ENCODE measurements around the gene RBMS1.

Gene RBMS1, protein sequence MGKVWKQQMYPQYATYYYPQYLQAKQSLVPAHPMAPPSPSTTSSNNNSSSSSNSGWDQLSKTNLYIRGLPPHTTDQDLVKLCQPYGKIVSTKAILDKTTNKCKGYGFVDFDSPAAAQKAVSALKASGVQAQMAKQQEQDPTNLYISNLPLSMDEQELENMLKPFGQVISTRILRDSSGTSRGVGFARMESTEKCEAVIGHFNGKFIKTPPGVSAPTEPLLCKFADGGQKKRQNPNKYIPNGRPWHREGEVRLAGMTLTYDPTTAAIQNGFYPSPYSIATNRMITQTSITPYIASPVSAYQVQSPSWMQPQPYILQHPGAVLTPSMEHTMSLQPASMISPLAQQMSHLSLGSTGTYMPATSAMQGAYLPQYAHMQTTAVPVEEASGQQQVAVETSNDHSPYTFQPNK

GRCh38 chr2:160493227-160494028 is at the start of gene RBMS1:
RBMS1 (minus strand) TSS chr2:160493807; CDS start chr2:160493363, 444 bp downstream.
- no peak for DNase-seq

DNA sequence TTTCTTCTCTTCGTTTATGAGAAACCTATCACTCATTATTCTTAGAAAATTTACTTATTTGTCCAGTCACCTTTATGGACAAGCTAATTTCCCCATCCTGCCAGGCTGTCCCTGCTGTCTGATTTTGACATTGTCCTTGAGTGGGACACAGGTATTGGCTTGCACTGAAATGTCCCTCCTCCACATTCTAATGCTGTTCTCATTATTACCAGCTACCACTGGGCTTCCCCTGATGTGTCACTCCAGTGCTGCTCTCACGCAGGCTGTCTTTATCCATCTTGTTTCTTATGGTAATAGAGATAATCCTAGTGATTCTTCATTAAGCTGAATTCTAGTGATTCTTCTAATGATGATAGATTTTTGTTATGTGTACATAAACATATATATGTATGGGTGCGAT is 48.1 kb upstream of the RBMS1 start:
- DNase-seq, result no peak

- DNase-seq, result no peak
Measured at GRCh38 chr2:160538559-160539355, 45.1 kb upstream of the RBMS1 start.

- DNase-seq, result no peak
Measured at GRCh38 chr2:160538115-160538514, 44.5 kb upstream of the RBMS1 start.

- no peak for DNase-seq
Measured at GRCh38 chr2:160534996-160535395, 41.4 kb upstream of the RBMS1 start.

- DNase-seq, result no peak
Measured at GRCh38 chr2:160534249-160534648, 40.6 kb upstream of the RBMS1 start.

DNA sequence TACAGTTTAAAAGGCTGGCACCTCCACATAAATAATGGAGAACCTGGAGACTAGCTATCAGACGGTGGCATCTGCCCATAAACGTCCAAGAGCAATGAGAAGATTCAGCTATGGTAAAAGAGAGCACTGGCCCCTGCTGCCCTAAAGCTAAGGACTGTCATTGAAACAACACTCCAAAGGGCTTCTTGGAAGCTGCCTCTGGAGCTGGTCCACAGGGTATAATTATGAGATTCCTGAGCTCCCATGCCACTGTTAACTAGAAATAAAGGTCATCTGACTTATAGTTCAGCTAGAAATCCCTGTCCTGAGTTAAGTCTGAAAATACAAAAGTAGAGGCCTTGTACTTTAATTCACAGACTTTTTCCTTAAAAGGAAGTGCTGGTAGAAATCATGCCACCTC is 39.9 kb upstream of the RBMS1 start:
- DNase-seq, result no peak

DNA sequence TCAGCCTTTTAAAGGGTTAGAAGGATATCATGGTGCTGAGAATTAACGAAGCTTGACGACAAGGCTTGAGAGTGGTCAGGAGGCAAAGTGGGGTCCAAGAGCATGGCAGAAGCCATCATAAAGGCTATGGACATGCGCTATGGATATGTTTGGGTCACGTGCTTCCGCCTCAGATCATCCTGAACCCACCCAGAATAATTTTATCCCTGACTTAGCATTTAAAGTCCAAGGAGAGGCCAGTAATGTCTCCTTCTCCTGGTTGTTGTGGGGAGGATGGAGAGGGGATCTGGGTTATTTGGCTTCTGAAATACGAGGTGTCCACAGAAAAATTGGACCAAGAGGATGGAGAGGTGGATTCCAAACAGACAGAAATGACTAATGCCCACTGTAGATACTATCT is 38.8 kb upstream of the RBMS1 start:
- no peak for DNase-seq

GRCh38 chr2:160522951-160523710 is 29.5 kb upstream of the RBMS1 start:
- no peak for DNase-seq

- DNase-seq, result no peak
Measured at GRCh38 chr2:160517731-160518130, 24.1 kb upstream of the RBMS1 start.

DNA sequence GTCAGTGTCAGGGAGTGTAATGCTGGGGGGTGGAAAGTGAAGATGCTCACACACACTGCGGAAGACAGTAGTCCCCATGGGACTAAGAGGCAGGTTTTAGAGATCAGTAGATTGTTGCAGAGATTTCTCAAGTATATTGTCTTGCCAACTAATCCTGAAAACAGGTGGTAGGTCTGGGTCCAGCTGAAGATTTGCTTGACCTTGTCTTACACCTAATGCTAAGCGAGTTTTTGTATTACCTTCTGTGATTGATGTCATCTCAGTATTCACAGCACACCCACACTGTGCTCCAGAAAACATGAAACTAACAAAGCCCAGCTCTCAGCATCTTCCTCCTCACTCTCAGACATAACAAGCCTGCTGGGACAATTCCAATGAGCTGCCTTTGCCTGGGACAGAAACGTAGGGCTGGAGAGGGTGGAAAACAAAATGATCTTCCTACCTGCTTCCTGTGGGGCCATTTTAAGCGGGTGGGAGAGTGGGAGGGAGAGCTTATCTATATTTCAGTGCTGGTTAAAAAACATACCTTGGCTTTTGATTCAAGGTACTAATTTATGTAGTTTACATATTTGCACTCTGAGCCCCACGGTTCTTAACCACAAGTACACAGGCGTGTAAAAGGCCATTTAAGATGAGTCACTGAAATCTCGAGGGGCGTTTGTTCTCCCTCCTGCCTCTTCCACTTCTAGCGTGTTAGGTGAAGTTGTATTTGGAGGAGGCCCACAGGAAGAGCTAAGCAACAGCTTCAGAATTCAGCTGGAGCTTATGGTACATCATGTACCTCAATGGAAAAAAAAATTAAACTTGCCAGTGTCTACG is 23.1 kb upstream of the RBMS1 start:
- no peak for DNase-seq

DNA sequence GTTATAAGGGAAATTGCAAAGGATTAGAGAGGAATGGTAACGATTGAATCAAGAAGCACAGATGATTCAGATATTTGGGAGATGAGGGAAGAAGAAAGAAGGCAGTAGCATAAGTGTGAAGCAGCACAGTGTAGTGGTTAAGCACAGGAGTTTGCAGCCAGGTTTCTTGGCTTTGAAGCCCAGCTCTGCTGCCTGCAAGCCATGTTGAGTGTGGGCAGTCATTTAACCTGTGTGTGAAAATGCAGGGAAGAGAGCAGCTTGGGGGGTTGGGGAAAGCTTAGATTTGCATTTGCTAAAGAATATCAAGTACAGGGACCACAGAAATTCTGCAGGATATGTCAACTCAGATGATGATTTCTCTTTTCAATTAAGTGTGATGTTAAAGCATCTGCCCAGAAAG is 21.5 kb upstream of the RBMS1 start:
- DNase-seq, result no peak

- DNase-seq, result no peak
Measured at GRCh38 chr2:160513120-160513519, 19.5 kb upstream of the RBMS1 start.

GRCh38 chr2:160512491-160512890 is 18.9 kb upstream of the RBMS1 start:
- DNase-seq, result no peak

DNA sequence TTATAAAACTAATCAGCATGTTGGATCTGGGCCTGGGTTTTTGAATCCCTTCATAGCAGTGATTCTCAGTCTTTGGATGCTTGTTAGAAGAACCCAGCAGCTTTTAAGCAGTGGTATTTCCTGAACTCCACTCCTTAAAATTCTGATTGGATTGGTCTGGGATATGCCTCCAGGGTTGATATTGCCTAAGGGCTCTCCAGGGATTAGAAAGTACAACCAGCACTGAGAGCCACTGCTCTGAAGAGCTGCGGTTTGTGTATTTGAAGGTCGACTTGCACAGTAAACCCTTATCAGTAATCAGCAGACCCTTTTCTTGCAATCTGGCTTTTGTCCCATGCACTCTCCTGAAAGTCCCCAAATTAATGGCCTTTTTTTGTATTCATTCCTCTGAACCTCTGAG is 17.0 kb upstream of the RBMS1 start:
- DNase-seq, result no peak

DNA sequence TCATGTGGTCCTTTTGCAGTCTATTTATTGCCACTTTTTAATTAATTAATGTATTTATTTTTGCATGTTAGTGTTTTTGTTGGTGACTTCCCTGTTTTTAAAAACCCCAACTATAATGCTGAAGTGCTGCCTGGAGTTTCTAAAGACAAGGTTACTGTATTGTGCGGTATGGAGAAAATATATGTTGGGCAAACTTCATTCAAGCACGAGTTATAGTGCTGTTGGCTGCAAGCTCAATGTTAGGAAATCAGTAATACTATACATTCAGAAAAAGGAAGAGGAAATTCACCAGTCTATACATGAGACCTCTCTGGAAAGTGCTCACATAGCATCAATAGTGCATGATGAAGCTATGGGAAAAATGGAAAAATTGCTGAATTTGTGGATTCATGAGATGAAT is 15.4 kb upstream of the RBMS1 start:
- no peak for DNase-seq

GRCh38 chr2:160507464-160507863 is 13.9 kb upstream of the RBMS1 start:
- no peak for DNase-seq

DNA sequence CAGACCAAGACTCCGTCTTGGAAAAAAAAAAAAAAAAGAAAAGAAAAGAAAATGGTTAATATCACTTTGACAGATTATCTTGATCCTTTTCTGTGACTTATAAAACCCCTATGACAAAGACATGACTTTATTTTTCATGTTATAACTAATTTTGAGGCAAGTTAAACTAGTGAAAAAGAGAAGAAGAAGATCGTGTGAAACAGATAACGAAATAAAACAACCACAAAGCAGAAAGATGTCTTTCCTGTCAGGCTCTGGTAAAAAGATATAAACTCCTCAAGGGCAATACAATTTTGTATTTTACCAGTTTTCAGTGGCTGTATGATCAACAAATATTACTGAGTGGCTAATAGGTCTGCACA is 13.4 kb upstream of the RBMS1 start:
- DNase-seq, result no peak

DNA sequence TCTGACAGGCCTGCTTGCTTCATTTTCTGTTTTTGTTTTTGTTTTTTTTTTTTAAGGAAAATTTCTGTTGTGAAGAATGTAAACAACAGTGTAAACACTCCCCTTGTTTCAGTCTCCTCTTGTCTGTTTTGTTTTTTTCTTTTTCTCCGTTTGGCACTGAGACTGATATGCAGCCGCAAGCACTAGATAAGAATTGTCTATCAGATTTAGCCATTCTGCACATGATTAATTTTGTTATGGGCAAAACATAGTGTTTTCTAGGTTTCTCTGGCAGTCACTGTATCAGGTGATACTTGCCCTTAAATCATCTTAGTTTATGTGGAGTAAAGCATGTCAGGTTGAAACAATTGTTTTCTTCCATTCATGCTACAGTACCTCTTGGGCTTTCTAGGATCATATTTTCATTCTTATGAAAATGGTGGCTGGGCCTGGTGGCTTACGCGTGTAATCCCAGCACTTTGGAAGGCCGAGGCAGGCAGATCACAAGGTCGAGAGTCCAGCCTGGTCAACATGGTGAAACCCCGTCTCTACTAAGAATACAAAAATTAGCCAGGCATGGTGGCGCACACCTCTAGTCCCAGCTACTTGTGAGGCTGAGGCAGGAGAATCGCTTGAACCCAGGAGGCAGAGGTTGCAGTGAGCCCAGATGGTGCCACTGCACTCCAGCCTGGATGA is 12.9 kb upstream of the RBMS1 start:
- DNase-seq, result no peak

- no peak for DNase-seq
Measured at GRCh38 chr2:160505256-160505655, 11.6 kb upstream of the RBMS1 start.

DNA sequence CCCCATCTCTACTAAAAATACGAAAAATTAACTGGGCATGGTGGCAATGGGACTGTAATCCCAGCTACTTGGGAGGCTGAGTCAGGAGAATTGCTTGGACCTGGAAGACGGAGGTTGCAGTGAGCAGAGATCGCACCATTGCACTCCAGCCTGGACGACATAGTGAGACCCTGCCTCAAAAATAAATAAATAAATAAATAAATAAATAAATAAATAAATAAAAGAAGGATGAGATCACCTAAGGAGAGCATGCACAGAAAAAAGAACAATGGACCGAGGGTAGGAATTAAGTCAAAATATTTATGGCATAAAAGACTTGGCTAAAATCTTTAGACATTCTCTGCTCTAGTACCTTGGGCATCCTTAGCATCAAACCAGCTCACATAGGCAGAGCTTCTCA is 8.9 kb upstream of the RBMS1 start:
- no peak for DNase-seq
